Aorta (tissue), 5 donors: ENCODE measurements around the gene EPHB2. TPM values are rescaled to one million over a fixed set of nuclear protein-coding genes. Genes with fewer than 3 reads are reported as not detected.

Source experiments
- ATAC-seq: fragments of 200-7000 bp; cut with Tn5 transposase; one replicate; pipeline ENCODE4 v1.9.1; 2022; ENCODE audit warnings: moderate library complexity; ENCODE audit not compliant: low FRiP score
- DNase-seq, 2 donors: peaks; one replicate each; pipeline ENCODE4 v3.0.0-alpha.2; 2020
- H3K27ac ChIP-seq, 2 donors: one replicate each; pipeline ENCODE4 v1.5.1; 2013; ENCODE audit warnings: low read length in 2 of 2, mild to moderate bottlenecking in 2 of 2, moderate library complexity in 2 of 2, control low read depth in 1 of 2, inconsistent platforms in 1 of 2, low read depth in 1 of 2
- H3K27me3 ChIP-seq, 2 donors: one replicate each; pipeline ENCODE4 v1.6.1; 2013; ENCODE audit warnings: control low read depth in 1 of 2, low read length in 1 of 2, mild to moderate bottlenecking in 1 of 2, moderate library complexity in 1 of 2; ENCODE audit not compliant: insufficient read depth in 2 of 2, control insufficient read depth in 1 of 2
- H3K36me3 ChIP-seq, 2 donors: one replicate each; pipeline ENCODE4 v1.6.1; 2013; ENCODE audit warnings: control low read depth in 1 of 2, low read length in 1 of 2, mild to moderate bottlenecking in 1 of 2; ENCODE audit not compliant: insufficient read depth in 2 of 2, control insufficient read depth in 1 of 2
- H3K4me1 ChIP-seq, 2 donors: one replicate each; pipeline ENCODE4 v1.6.1; 2013; ENCODE audit warnings: low read length in 2 of 2, control low read depth in 1 of 2, mild to moderate bottlenecking in 1 of 2, moderate library complexity in 1 of 2; ENCODE audit not compliant: insufficient read depth in 2 of 2, control insufficient read depth in 1 of 2
- H3K4me3 ChIP-seq, 2 donors: one replicate each; pipeline ENCODE4 v1.5.1; 2013; ENCODE audit warnings: low read length in 2 of 2, control low read depth in 1 of 2, mild to moderate bottlenecking in 1 of 2
- H3K9me3 ChIP-seq: one replicate; pipeline ENCODE4 v1.6.1; 2013; ENCODE audit warnings: mild to moderate bottlenecking, low read length; ENCODE audit not compliant: control insufficient read depth
- WGBS, 2 donors: extraction: QIAGEN DNeasy Blood & Tissue Kit; methylation state at CpG; one replicate each; pipeline ENCODE4 v1.1.7; 2013; 5-methylcytosine and 5-hydroxymethylcytosine counted together
- intact Hi-C, 2 donors: fragments of 100-400 bp; cut with DNase I; formaldehyde crosslinking; loops; one replicate each; pipeline versions ENCODE4 v1.14.2 to v1.15.0; 2022
- polyA plus RNA-seq, 2 donors: library from polyadenylated mRNA; stranded (reverse); fragments of 200-250 nt; gene quantifications; one replicate each; pipeline ENCODE4 v1.2.3, GENCODE V29; 2013
- total RNA-seq, 2 donors: library from RNA; stranded (reverse); fragmentation: NEBNext Ultra II Directional; extraction: Animal tissue kit (Norgen Biotek cat#: 25700); gene quantifications; one replicate each; pipeline ENCODE4 v1.2.1, GENCODE V29; 2021
- donor health status: healthy with polysubstance abuse.
- donor health status: Bipolar disorder and iron deficiency.
- donor health status: DM: no; HTN: no; CAD: no.
- donor health status: DM: no; HTN: no; CAD: no.
- donor health status: DM: yes; HTN: yes; CAD: no.

The EPHB2 gene
- total and polyA plus RNA-seq, 4 donors: 0.87 to 16.6 (median 3.2) TPM

GRCh38 chr1:22826604-22827580 lies 116.3 kb downstream of the EPHB2 start:
- Histone ChIP-seq H3K4me1 (no peaks in the 10 kb centered on the region), H3K4me3 (no peak overlapping the region), H3K9me3 (no peaks in the 10 kb centered on the region), H3K27ac (no peak overlapping the region), H3K27me3 (no peaks in the 10 kb centered on the region), H3K36me3 (no peaks in the 10 kb centered on the region)
- ATAC-seq: peak; percentile 42
- intact Hi-C loops: no loop called here
- WGBS, 2 donors: 52% methylated on average over 15 of the region's 15 CpGs
- DNase-seq: no peak

- Histone ChIP-seq H3K4me1 (no peaks in the 10 kb centered on the region), H3K9me3 (no peaks in the 10 kb centered on the region), H3K27me3 (no peaks in the 10 kb centered on the region), H3K4me3 (no peak overlapping the region), H3K36me3 (no peaks in the 10 kb centered on the region), H3K27ac (no peak overlapping the region)
- 70 to 76% methylated on average over 9 of the region's 9 CpGs for WGBS, 2 donors
- DNase-seq: no peak
- peak; percentile 43 for ATAC-seq
- intact Hi-C loops: no loop called here
Observed at GRCh38 chr1:22827666-22828483, 117.2 kb downstream of the EPHB2 start.

DNA sequence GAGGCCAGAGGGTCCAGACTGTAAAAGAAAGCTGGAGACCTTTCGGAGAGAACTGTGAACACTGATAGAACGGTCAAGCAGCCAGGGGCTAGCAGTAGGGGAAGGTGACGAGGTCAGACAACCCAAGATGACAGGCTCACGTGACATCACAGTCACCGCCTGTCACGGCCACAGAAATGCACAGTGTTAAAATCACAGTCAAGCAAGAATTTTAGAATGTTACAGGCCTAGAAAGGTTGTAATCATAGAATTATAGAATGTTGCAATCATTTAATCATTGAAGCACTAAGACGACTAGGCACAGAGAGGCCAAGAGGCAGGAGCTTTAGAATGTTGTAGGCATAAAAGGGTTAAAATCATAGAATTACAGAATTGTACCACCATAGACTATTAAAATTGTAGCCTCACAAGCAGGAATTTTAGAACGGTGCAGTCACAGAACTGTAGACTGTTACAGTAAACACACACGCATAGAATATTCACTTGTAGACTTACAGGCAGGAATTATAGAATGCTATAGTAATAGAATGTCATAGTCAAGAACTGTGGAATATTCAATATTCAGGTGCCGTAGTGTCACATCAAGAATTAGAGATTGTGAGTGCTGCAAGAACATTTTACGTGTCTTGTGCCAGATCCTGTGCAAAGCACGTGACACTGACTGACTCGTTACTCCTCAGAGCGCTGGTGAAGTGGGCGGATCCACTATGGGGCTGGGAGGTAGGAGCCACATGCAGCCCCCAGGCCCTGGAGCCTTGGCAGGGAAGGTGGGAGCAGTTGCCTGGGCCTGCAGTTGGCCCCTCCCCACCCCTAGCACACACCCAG lies 118.1 kb downstream of the EPHB2 start:
- Histone ChIP-seq H3K9me3 (no peaks in the 10 kb centered on the region), H3K27ac (no peak overlapping the region), H3K4me3 (no peak overlapping the region), H3K4me1 (no peaks in the 10 kb centered on the region), H3K36me3 (no peaks in the 10 kb centered on the region), H3K27me3 (no peaks in the 10 kb centered on the region)
- WGBS, 2 donors: 52 to 66% methylated on average over 15 of the region's 15 CpGs
- ATAC-seq (peak; percentile 54), DNase-seq (peak in 1 of 2 donors; percentile 53)
- intact Hi-C loops: no loop called here

DNA sequence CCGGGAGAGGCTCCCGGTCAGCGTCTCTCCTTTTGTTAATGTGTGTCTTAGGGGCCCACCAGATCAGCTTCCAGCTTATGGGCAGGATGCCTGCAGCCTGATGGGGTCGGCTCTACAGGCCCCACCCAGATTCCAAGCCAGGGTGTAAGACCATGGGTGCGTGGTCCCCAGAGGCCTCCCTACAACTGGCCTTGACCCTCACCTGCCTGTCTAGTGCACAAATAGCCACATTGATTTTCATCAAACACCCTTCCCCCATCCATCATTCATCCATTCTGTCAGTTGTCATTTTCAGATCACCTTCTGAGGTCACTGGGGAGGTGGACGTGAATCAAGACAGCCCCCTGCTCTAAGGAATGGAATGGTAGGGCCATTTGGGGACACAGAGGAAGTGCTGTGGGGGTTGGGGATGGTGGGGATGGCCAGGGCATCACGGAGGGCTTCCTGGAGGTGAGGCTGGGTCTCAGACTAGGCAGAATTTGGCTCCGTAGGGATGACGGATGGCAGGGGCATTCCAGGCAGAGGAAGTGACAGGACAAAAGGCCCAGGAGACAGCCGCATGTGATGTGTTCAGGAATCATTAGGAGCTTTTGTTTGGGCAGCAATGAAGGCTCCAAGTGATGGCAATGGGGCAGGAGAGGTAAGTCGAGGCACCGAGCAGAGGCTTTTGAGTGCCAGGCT lies 118.8 kb downstream of the EPHB2 start:
- no peaks in the 10 kb centered on the region for H3K36me3 ChIP-seq
- no peak for ATAC-seq
- no peak overlapping the region for H3K27ac ChIP-seq
- H3K4me3 ChIP-seq: no peak overlapping the region
- WGBS, 2 donors: 27 to 46% methylated on average over 12 of the region's 12 CpGs
- DNase-seq: no peak
- no peaks in the 10 kb centered on the region for H3K27me3 ChIP-seq
- H3K9me3 ChIP-seq: no peaks in the 10 kb centered on the region
- intact Hi-C loops: no loop called here
- H3K4me1 ChIP-seq: no peaks in the 10 kb centered on the region

GRCh38 chr1:22830041-22830566 lies 119.5 kb downstream of the EPHB2 start:
- Histone ChIP-seq H3K9me3 (no peaks in the 10 kb centered on the region), H3K4me1 (no peaks in the 10 kb centered on the region), H3K27ac (no peak overlapping the region), H3K27me3 (no peaks in the 10 kb centered on the region), H3K4me3 (no peak overlapping the region), H3K36me3 (no peaks in the 10 kb centered on the region)
- no peak for ATAC-seq
- intact Hi-C loops: no loop called here
- 10 to 19% methylated on average over 6 of the region's 6 CpGs for WGBS, 2 donors
- no peak for DNase-seq

DNA sequence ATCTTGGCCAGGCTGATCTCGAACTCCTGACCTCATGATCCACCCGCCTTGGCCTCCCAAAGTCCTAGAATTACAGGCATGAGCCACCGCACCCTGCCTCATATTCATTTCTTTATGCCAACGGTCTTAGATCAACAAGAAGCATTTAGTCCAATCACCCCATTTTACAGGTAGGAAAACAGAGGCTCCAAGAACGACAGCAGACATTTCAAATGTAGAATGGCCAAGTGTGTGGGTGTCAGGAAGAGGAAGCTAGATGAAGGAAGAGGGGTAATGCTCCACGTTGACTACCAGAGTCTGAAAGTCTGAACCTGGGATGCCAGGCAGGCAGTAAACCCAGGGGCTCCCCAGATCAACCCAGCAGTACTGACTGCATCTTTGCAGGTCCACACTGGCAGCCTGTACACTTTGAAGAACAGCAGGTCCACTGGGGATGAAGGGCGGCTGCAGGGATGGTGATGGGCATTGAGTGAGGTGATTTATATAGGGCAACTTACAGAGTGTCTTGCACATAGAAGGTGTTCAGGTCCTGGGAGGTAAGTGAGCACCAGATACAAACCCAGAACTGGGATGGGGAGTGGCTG lies 120.2 kb downstream of the EPHB2 start:
- H3K27me3 ChIP-seq: no peaks in the 10 kb centered on the region
- H3K36me3 ChIP-seq: no peaks in the 10 kb centered on the region
- no peaks in the 10 kb centered on the region for H3K4me1 ChIP-seq
- WGBS, 2 donors: 77 to 82% methylated on average over 7 of the region's 7 CpGs
- no peak for DNase-seq
- no peak overlapping the region for H3K4me3 ChIP-seq
- intact Hi-C loops: no loop called here
- no peak overlapping the region for H3K27ac ChIP-seq
- H3K9me3 ChIP-seq: no peaks in the 10 kb centered on the region
- ATAC-seq: no peak

DNA sequence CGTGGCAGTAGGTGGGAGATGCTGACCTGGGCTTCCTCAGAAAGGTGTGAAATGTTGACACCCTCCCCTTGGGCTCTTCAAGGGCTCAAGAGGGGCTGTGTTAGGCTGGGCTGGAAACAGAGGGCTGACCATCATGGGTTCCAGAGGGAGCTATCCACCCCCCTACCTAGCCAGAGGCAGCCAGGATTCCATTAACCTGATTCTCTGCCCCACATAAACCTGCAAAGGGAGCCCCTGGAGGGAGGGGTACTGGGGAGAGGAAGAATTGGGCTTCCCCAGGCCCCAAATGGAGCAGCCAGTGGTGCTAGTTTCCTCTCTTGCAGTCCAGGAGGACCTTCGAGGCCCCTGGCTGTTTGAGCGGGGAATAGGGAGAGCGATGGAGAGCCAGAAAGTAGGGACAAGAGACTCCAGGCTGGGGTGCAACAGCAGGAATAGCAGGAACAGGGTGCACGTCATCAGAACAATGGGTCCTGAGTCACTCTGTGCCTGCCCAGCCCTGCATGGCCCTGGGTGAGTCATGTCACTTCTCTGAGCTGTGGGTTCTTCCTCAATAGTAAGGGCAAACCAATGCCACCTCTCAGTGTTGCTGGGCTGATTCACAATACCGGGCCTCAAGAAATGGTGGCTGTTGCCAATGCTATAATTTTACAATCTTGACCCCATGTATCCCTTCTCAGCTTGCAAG lies 121.2 kb downstream of the EPHB2 start:
- H3K27me3 ChIP-seq: no peaks in the 10 kb centered on the region
- no peak for ATAC-seq
- no peak overlapping the region for H3K4me3 ChIP-seq
- no peaks in the 10 kb centered on the region for H3K4me1 ChIP-seq
- H3K36me3 ChIP-seq: no peaks in the 10 kb centered on the region
- no peaks in the 10 kb centered on the region for H3K9me3 ChIP-seq
- intact Hi-C loops: no loop called here
- H3K27ac ChIP-seq: no peak overlapping the region
- peak in 1 of 2 donors; percentile 75 for DNase-seq
- WGBS, 2 donors: 69 to 75% methylated on average over 6 of the region's 6 CpGs
